ENCODE data around the gene DDX1.
"Not testable (repeated sequence)": the region's sequence is repeated elsewhere in the genome, so short reads cannot be mapped to it uniquely, and the experiment has no call there.

DDX1 gene

DNA sequence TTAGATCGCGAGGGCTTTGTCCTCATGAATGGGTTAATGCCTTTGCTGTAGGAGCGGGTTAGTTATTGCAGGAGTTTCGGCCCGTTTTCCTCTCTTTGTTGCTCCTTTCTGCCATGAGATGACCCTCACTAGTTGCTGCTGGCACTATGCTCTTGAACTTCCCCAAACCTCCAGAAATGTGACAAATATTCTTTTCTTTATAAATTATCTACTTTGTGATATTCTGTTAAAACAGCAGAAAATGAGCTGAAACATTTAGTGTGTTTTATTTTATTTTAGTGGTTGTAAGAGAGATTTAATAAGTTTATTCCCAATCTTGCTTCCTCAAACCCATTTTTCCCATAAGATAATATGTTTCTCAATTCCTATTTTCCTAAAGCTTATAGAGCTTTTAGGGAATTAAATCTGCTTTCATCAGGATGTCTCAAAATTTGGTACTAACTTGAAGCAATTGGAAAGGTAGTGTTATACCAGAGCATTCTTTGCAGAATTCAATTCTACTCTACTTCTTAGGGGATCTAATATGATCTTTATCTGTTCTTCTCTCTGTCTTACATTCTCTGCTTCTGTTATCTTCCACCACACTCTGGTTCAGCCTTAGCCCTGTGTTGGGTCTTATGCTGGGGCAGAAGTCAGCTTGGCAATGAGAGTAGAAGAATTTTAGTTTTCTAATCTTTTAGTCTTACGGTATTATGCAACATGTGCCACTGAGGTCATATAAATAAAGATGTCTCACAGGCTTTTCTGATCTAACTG is 23.1 kb downstream of the DDX1 start:
- no peaks in the 10 kb centered on the region for H3K4me1 Mint-ChIP-seq (ENCODE audit: low read depth)
- no peak overlapping the region for H3K27ac Mint-ChIP-seq
- H3K9me3 Mint-ChIP-seq: no peaks in the 10 kb centered on the region
- H3K36me3 Mint-ChIP-seq (ENCODE audit: low read depth): peaks cover 47% of the 10 kb centered on the region
- no peak overlapping the region for H3K4me3 Mint-ChIP-seq
- H3K27me3 Mint-ChIP-seq: no peaks in the 10 kb centered on the region

DNA sequence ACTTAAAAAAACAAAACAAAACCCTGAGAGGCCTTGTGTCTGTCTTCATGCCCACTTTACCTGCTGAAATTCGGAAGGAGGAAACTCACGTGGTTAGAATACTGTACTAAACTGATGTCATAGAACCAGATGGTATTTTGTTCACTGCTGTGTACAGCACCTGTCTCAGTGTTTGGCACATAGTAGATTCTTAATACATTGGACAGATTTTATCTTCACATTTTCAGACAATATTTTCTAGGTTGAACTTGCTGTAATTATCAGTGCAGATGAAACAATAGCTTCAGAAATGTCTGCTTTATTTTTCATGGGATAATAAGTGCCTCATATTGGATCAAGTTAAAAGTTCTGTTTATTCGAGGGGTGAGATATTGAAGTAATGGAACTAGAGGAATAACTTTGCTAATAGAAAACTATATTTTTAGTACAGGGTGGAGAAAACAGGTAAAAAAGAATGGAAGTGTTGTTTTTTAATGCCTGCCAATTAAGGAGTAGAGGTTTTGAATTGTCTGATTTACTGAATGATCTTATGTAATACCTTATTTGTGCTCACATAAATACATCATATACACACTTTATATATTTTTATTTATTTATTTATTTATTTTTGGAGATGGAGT is 23.7 kb downstream of the DDX1 start:
- Mint-ChIP-seq H3K4me1 (ENCODE audit: low read depth) (no peaks in the 10 kb centered on the region), H3K27ac (no peak overlapping the region), H3K36me3 (ENCODE audit: low read depth) (peaks cover 46% of the 10 kb centered on the region), H3K4me3 (no peak overlapping the region), H3K9me3 (no peaks in the 10 kb centered on the region), H3K27me3 (no peaks in the 10 kb centered on the region)

DNA sequence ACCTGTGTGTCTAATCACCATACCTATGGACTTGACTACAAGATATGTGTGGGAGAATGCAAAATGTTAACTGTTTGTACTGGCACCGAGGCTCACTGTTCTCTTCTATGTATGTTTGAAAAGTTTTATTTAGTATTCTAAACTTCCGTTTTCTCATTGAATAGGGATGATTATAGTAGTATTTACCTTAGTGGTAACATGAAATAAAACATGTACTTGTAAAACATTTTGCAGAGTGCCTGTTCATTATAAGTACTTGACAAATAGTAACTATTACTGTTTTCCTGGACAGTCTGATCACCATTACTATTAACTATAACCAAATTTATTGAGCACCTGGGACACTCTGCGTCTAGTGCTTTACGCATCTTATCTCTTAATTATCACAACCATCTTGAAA is 24.8 kb downstream of the DDX1 start:
- Mint-ChIP-seq H3K4me3 (no peak overlapping the region), H3K9me3 (no peaks in the 10 kb centered on the region), H3K36me3 (ENCODE audit: low read depth) (peaks cover 47% of the 10 kb centered on the region), H3K27ac (no peak overlapping the region), H3K4me1 (ENCODE audit: low read depth) (no peaks in the 10 kb centered on the region), H3K27me3 (no peaks in the 10 kb centered on the region)

DNA sequence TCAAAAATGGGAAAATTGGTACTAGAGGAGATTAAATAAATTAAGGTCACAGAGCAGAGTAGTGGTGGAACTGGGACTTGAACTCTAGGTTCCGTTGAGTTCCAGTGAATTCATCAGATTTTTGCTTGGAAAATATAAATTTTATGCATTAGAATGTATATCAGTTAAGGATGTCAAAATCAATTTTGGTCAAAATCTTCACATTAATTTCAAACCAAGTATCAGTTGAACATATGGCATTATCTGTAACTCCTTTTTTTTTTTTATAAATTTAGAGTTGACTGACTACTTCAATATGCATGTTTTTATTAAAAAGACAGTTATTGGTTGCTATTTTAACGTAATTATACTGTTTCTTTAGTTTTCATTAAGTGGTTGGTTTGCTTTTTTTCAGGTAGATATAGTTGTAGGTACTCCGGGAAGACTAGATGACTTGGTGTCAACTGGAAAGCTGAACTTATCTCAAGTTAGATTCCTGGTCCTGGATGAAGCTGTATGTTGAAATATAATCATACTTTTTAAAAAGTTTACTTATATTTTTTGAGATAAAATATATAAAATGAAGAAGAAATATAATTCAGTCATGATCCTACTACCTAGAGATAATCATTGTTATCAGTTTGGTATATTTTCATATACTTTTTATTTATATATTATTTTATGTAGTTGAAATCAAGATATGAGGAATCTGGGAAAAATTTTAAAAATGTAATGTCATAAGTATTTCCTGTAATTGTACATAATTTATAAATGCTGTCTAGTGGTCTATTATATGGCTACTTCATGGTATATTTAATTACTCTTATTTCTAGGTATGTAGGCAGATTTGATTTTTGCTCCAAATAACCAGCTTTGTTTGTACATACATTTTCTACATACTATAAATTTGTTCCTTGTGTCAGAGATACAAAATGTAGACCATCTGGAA is 25.4 kb downstream of the DDX1 start:
- H3K36me3 Mint-ChIP-seq (ENCODE audit: low read depth): peaks cover 54% of the 10 kb centered on the region
- H3K4me1 Mint-ChIP-seq (ENCODE audit: low read depth): no peaks in the 10 kb centered on the region
- H3K27ac Mint-ChIP-seq: no peak overlapping the region
- no peak overlapping the region for H3K4me3 Mint-ChIP-seq
- H3K9me3 Mint-ChIP-seq: no peaks in the 10 kb centered on the region
- H3K27me3 Mint-ChIP-seq: no peaks in the 10 kb centered on the region

DNA sequence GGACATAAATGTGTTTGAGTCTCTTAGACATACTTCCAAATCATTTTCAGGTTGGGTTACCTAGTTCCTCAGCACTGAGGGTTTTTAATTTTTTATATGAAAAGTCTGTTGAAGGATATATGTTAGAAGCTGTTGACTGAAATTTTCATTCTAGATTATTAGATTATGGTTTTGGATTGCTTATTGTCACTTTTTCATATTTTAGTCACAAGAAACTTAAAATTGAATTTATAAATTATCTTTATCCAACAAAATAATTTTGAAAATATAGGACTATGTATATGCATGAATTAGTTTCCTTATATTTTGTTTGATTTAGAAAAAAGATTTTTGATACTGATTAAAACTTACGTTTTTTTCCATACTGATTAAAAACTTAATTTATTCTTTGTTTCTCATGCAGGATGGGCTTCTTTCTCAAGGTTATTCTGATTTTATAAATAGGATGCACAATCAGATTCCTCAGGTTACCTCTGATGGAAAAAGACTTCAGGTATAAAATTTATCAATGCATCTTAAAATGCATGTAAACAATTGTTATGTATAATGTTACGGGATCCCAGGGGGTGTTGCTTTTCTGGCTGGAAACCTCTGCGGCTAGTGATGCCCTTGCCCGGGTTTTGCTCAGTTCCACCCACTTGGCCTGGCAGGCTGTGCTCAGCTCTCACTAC is 26.2 kb downstream of the DDX1 start:
- Mint-ChIP-seq H3K36me3 (ENCODE audit: low read depth) (peaks cover 62% of the 10 kb centered on the region), H3K4me1 (ENCODE audit: low read depth) (no peaks in the 10 kb centered on the region)

DNA sequence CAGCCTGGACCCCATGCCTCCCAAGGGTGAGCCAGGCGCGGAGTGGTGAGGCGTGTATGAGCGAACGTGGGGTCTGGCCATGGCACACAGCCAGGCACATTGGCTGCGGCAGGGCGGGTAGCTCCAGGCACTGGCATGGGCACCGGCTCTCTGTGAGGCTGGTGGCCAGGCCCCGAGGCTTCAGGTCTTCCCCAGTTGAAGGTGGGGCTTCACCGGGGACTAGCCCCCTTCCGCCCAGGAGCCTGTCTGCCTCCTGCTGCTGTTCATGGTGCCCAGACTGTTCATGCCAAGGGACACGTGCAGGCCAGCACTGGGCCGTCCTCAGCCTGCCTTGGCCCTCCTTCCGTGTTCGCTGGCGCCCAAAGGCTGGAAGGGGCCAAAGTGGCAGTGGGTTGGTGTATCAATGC is 26.8 kb downstream of the DDX1 start:
- H3K27ac Mint-ChIP-seq: no peak overlapping the region
- H3K36me3 Mint-ChIP-seq (ENCODE audit: low read depth): peaks cover 62% of the 10 kb centered on the region
- H3K4me3 Mint-ChIP-seq: no peak overlapping the region
- no peaks in the 10 kb centered on the region for H3K27me3 Mint-ChIP-seq
- no peaks in the 10 kb centered on the region for H3K4me1 Mint-ChIP-seq (ENCODE audit: low read depth)
- no peaks in the 10 kb centered on the region for H3K9me3 Mint-ChIP-seq

More for the DNA sequence above, 26.2 kb downstream of the DDX1 start:
- Mint-ChIP-seq H3K27me3 (no peaks in the 10 kb centered on the region), H3K27ac (no peak overlapping the region), H3K4me3 (no peak overlapping the region), H3K9me3 (no peaks in the 10 kb centered on the region)

DNA sequence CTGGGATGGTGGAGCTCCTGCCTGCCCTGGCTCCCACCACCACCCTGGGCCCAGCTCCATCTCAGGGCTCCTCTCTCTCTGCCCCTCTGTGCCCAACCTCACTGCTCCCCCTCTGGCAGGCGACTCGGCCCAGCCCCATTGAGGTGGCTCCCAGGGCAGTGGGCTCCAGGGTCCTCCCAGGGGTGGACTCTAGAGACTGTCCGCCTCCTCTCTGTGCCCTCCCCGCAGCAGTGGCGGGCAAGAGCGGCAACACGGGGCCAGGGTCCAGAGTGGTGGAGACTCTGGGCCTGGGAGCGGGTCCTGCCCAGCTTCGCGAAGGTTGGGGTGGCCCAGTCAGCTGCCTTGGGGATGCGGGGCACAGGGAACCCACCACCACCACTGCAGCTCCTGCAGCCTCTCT is 27.4 kb downstream of the DDX1 start:
- Mint-ChIP-seq H3K4me1 (ENCODE audit: low read depth) (no peaks in the 10 kb centered on the region), H3K36me3 (ENCODE audit: low read depth) (peaks cover 63% of the 10 kb centered on the region), H3K4me3 (no peak overlapping the region), H3K9me3 (peaks cover 3% of the 10 kb centered on the region), H3K27me3 (no peaks in the 10 kb centered on the region), H3K27ac (no peak overlapping the region)

DNA sequence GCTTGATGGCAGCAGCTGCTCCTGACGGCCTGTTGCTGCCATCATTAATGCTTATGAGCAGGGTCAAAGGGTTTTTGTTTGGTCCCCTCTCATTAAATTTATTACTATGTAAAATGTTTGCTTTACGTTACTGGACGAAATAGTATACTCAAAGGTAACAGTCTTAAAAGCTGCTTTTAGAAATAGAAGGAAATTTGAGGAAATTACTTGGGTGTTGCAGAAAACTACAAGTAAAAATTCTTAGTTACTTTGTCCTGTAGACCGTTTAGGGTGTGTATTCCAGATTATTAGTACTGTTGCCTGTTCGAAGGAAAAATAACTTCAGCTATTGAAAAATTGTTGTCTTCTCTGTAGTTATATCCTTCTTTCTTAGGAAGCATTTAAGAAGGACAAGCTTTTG is 27.8 kb downstream of the DDX1 start:
- no peak overlapping the region for H3K4me3 Mint-ChIP-seq
- peaks cover 5% of the 10 kb centered on the region for H3K9me3 Mint-ChIP-seq
- H3K36me3 Mint-ChIP-seq (ENCODE audit: low read depth): peaks cover 63% of the 10 kb centered on the region
- no peaks in the 10 kb centered on the region for H3K4me1 Mint-ChIP-seq (ENCODE audit: low read depth)
- H3K27me3 Mint-ChIP-seq: no peaks in the 10 kb centered on the region
- no peak overlapping the region for H3K27ac Mint-ChIP-seq

DNA sequence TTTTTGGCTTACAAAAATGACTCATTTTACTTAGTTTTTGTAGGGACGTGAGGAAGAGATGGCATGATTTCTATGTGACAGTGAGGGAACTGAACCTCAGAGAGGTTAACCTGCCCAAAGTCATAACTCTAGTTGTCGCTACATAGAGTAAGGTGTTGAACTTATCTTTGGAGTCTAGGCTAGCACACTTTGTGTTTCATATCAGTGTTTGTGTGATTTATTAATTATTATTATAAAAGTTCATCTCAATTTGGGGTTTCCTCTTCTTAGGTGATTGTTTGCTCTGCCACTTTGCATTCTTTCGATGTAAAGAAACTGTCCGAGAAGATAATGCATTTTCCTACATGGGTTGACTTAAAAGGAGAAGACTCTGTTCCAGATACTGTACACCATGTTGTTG is 28.3 kb downstream of the DDX1 start:
- Mint-ChIP-seq H3K27ac (no peak overlapping the region), H3K4me3 (no peak overlapping the region), H3K36me3 (ENCODE audit: low read depth) (peaks cover 64% of the 10 kb centered on the region)

DNA sequence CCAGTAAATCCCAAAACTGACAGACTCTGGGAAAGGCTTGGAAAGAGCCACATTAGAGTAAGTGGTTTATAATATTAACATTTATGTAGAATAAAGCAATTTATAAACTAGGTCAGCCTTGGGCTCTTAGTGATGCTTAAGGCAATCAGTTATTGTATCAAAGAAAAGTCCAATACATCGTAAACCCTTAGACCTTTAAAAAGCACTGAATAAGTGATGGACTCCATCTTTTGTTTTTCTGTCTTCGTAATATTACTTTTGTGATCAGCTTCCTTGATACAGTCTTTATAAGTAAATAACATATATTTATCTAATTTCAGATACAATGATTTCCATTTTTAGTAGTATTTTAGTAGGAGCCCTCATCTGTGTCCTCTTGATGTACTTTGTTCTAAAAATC is 28.7 kb downstream of the DDX1 start:
- peaks cover 64% of the 10 kb centered on the region for H3K36me3 Mint-ChIP-seq (ENCODE audit: low read depth)
- H3K9me3 Mint-ChIP-seq: peaks cover 5% of the 10 kb centered on the region
- H3K27me3 Mint-ChIP-seq: no peaks in the 10 kb centered on the region

More for the DNA sequence above, 28.3 kb downstream of the DDX1 start:
- Mint-ChIP-seq H3K27me3 (no peaks in the 10 kb centered on the region), H3K9me3 (peaks cover 5% of the 10 kb centered on the region), H3K4me1 (ENCODE audit: low read depth) (no peaks in the 10 kb centered on the region)

DNA sequence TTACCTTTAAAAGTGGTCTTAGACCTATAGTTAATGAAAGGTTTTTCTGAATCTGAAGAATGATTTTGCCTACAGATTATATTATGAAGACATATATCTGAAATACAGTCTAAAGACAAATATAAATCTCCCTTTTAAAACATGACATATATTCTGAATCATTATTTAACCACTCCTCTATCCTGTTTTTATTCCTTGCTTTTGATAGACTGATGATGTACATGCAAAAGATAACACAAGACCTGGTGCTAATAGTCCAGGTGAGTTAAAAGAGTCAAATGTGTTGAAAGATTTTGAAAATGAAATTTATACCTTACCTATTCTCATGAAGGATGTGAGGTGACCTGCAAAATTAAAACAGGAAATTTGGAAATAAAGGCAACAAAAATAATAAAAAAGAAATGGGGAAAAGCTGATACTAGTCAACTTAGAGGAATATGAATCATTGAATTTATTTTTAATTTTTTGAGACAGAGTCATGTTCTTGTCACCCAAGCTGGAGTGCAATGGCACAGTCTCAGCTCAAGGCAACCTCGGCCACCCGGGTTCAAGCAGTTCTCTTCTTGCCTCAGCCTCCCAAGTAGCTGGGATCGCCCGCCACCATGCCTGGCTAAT is 29.3 kb downstream of the DDX1 start:
- peaks cover 5% of the 10 kb centered on the region for H3K9me3 Mint-ChIP-seq
- peaks cover 65% of the 10 kb centered on the region for H3K36me3 Mint-ChIP-seq (ENCODE audit: low read depth)
- H3K27me3 Mint-ChIP-seq: no peaks in the 10 kb centered on the region
- H3K4me3 Mint-ChIP-seq: no peak overlapping the region
- H3K4me1 Mint-ChIP-seq (ENCODE audit: low read depth): no peaks in the 10 kb centered on the region
- no peak overlapping the region for H3K27ac Mint-ChIP-seq

More for the DNA sequence above, 28.7 kb downstream of the DDX1 start:
- Mint-ChIP-seq H3K27ac (no peak overlapping the region), H3K4me1 (ENCODE audit: low read depth) (no peaks in the 10 kb centered on the region), H3K4me3 (no peak overlapping the region)

DNA sequence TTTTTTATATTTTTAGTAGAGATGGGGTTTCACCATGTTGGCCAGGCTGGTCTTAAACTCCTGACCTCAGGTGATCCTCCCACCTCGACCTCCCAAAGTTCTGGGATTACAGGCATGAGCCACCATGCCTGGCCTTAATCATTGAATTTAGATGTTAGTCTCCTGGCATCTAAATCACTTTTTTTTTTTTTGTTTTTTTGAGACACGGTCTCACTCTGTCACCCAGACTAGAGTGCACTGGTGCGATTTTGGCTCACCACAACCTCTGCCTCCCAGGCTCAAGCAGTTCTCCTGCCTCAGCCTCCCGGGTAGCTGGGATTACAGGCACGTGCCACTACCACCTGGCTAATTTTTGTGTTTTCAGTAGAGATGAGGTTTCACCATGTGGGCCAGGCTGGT is 29.8 kb downstream of the DDX1 start:
- H3K4me1 Mint-ChIP-seq (ENCODE audit: low read depth); H3K27ac Mint-ChIP-seq; H3K9me3 Mint-ChIP-seq; H3K4me3 Mint-ChIP-seq; H3K27me3 Mint-ChIP-seq: not testable (repeated sequence)
- peaks cover 63% of the 10 kb centered on the region for H3K36me3 Mint-ChIP-seq (ENCODE audit: low read depth)

DNA sequence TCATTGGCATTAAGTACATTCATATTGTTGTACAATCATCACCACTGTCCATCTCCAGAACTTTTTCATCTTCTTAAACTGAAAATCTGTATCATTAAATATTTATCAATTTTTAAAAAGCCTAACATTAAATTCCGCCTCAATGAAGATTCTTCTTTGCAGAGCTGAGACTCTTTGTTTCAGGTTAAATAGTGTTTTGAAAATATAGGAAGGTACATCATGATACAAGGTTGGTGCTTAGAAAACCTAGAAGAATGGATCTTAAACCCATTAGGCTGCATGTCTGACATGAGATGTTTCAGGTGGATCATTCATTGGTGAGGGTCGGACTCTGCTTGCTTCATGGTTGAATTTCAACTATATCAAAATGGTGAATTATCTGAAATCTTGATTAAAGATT is 30.5 kb downstream of the DDX1 start:
- no peaks in the 10 kb centered on the region for H3K27me3 Mint-ChIP-seq
- H3K36me3 Mint-ChIP-seq (ENCODE audit: low read depth): peaks cover 67% of the 10 kb centered on the region
- no peak overlapping the region for H3K27ac Mint-ChIP-seq
- no peaks in the 10 kb centered on the region for H3K4me1 Mint-ChIP-seq (ENCODE audit: low read depth)
- H3K9me3 Mint-ChIP-seq: peaks cover 5% of the 10 kb centered on the region
- H3K4me3 Mint-ChIP-seq: no peak overlapping the region
